ENCODE results near the gene MYCBPAP. TPM values are rescaled to one million over a fixed set of nuclear protein-coding genes. Genes with fewer than 3 reads are reported as not detected.

MYCBPAP gene
- total RNA-seq, 1 donor: 0.86 TPM

- no peak for TF ChIP-seq CTCF (IDR thresholded peaks at IDR 0.05; ENCODE audit: insufficient read depth, low read depth, low read length)
- no peak for DNase-seq (ENCODE audit: low read depth)
- H3K4me3 ChIP-seq (ENCODE audit: low read depth, low read length): no peak overlapping the region
Observed at GRCh38 chr17:50551433-50551815, 43.2 kb downstream of the MYCBPAP start.

GRCh38 chr17:50551884-50552283, 43.6 kb downstream of the MYCBPAP start:
- no peak for DNase-seq (ENCODE audit: low read depth)
- no peak overlapping the region for H3K4me3 ChIP-seq (ENCODE audit: low read depth, low read length)
- no peak for TF ChIP-seq CTCF (IDR thresholded peaks at IDR 0.05; ENCODE audit: insufficient read depth, low read depth, low read length)

DNA sequence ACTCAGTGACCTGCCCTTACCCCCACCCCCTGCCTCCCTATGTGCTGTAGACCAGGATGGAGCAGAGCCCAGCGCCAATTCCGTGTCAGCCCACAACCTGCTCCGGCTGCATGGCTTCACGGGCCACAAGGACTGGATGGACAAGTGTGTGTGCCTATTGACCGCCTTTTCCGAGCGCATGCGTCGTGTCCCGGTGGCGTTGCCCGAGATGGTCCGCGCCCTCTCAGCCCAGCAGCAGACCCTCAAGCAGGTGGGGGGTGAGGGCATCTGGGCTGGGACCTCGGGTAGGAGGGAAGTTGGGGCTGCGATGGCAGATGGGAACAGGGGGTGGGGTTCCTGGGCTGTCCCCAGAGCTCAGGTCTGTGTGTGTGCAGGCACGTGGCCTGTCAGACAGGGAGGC, 46.0 kb downstream of the MYCBPAP start:
- DNase-seq (ENCODE audit: low read depth): no peak
- no peak for TF ChIP-seq CTCF (IDR thresholded peaks at IDR 0.05; ENCODE audit: insufficient read depth, low read depth, low read length)
- H3K4me3 ChIP-seq (ENCODE audit: low read depth, low read length): no peak overlapping the region

DNA sequence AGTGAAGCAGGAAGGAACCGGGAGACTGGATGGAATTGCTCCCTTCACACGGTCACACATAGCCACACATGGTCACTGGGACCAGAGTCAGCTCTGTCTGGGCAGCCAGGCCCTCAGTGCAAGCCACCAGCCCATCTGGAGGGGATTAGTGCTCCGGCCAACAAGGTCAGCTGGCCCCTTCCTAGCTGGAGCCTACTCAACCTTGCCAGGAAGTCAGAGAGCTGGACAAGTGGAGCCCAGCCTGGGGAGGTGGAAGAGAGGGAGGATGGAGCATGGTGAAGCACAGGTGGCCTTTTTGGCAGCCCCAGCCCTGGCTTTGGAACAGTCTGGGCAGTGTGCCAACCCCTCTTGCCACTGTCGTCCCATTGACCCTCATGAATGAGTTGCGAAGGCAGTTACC, 48.6 kb downstream of the MYCBPAP start:
- no peak for TF ChIP-seq CTCF (IDR thresholded peaks at IDR 0.05; ENCODE audit: insufficient read depth, low read depth, low read length)
- no peak overlapping the region for H3K4me3 ChIP-seq (ENCODE audit: low read depth, low read length)
- no peak for DNase-seq (ENCODE audit: low read depth)

- H3K4me3 ChIP-seq (ENCODE audit: low read depth, low read length): no peak overlapping the region
- TF ChIP-seq CTCF (IDR thresholded peaks at IDR 0.05; ENCODE audit: insufficient read depth, low read depth, low read length): no peak
- no peak for DNase-seq (ENCODE audit: low read depth)
Observed at GRCh38 chr17:50557630-50558029, 49.4 kb downstream of the MYCBPAP start.

DNA sequence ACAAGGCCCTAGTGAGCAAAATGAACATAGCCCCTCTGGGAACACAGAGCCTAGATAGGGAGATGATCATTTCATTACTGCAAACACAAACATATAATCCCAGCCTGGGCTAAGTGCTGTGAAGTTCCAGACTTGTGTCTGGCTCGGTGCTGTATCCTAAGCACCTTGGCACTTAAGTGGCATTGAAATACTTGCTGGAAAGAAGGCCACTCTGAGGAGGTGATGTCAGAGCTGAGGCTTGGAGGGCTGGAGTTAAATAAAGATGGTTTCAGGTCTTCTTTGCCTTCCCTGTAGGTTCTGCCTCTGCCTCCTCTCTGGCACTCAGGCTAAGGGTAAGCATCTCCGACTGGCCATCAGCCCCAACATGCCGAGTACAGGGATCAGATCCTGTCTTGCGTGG, 49.9 kb downstream of the MYCBPAP start:
- no peak overlapping the region for H3K4me3 ChIP-seq (ENCODE audit: low read depth, low read length)
- DNase-seq (ENCODE audit: low read depth): no peak
- TF ChIP-seq CTCF (IDR thresholded peaks at IDR 0.05; ENCODE audit: insufficient read depth, low read depth, low read length): no peak

DNA sequence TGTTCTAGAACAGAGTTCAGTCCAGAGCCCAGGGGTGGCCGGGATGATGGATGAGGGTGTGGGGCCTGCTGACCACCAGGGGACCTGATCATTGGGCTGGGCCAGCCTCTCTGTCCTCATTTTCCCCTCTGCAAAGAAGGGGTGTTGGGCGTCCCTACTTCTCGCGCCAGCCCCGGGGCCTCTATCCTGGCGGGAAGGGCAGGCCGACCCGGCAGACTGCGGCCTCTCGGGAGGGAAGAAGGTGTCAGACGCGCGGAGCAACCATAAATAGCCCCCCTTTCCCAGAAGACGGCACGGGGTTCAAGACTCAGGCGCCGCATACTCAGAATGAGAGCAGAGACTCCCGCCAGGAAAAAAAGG, 50.3 kb downstream of the MYCBPAP start:
- no peak for DNase-seq (ENCODE audit: low read depth)
- H3K4me3 ChIP-seq (ENCODE audit: low read depth, low read length): no peak overlapping the region
- no peak for TF ChIP-seq CTCF (IDR thresholded peaks at IDR 0.05; ENCODE audit: insufficient read depth, low read depth, low read length)

Measured in fibroblast of villous mesenchyme (primary cell).